K562 (cell line): ENCODE measurements around the gene CTIF. TPM values are rescaled to one million over a fixed set of nuclear protein-coding genes. Genes with fewer than 3 reads are reported as not detected.

Source experiments
- ATAC-seq: fragments of 200-7000 bp; cut with Tn5 transposase; 3 replicates; pipeline ENCODE4 v1.9.1; 2020; ENCODE audit warnings: moderate library complexity
- BruUV-seq: library from RNA; stranded (reverse); fragments of 400-500 nt; replicated peaks from 2 replicates; lab custom pipeline; 2021; lab: Mats Ljungman, UMichigan
- CTCF ChIA-PET: fragments of 300-600 bp; formaldehyde crosslinking; extraction: SDS; loops from one replicate; lab custom pipeline; 2021; ENCODE audit warnings: low intra/inter-chr PET ratio; lab: Yijun Ruan, JAX
- POLR2A ChIA-PET: fragments of 300-600, 350-650 bp; sonication (Branson Sonifier 250); formaldehyde crosslinking; extraction: SDS; loops from one replicate; lab custom pipeline; 2021; ENCODE audit warnings: antibody characterized with exemption, inconsistent platforms; lab: Yijun Ruan, JAX
- DNase-seq, 4 experiments: peaks; one replicate each; pipeline versions ENCODE4 v3.0.0 to v3.0.0-alpha.2; 2011 to 2018; ENCODE audit warnings: low spot score in 3 of 4, mixed read lengths in 3 of 4; ENCODE audit errors: extremely low read depth in 1 of 4
- FAIRE-seq: peaks from 2 replicates; lab custom pipeline; 2011; peaks lifted over from hg19 to GRCh38; lab: Jason Lieb, UNC
- H2AFZ ChIP-seq: 2 replicates; pipeline ENCODE4 v1.6.0; 2011; ENCODE audit warnings: low read depth, low read length, control low read depth, inconsistent platforms
- H3K27ac ChIP-seq: fragments of 200-600 bp; 3 replicates; pipeline ENCODE4 v1.8.0; 2011; ENCODE audit warnings: low read depth, mild to moderate bottlenecking, control low read depth, inconsistent platforms, low read length, moderate library complexity, mixed read lengths; ENCODE audit errors: extremely low read depth
- H3K27me3 ChIP-seq, 2 experiments: fragments of 300-600 bp in 1 of 2; 2 replicates in 1 of 2; 3 replicates in 1 of 2; pipeline versions ENCODE4 v1.6.0 to v1.8.0; 2011; ENCODE audit warnings: inconsistent platforms in 2 of 2, low read length in 2 of 2, mild to moderate bottlenecking in 1 of 2, mixed read lengths in 1 of 2, moderate library complexity in 1 of 2; ENCODE audit not compliant: control insufficient read depth in 2 of 2, insufficient read depth in 2 of 2
- H3K36me3 ChIP-seq: fragments of 300-600 bp; 3 replicates; pipeline ENCODE4 v1.8.0; 2011; ENCODE audit warnings: mild to moderate bottlenecking, low read length, inconsistent platforms; ENCODE audit not compliant: control insufficient read depth, insufficient read depth
- H3K4me1 ChIP-seq, 2 experiments: fragments of 200-600 bp in 1 of 2; replicated peaks in 1 of 2; 2 replicates in 1 of 2; 3 replicates in 1 of 2; pipeline versions ENCODE4 v1.5.1 to v1.8.0; 2011; ENCODE audit warnings: inconsistent platforms in 2 of 2, low read length in 2 of 2, mild to moderate bottlenecking in 1 of 2, mixed read lengths in 1 of 2, moderate library complexity in 1 of 2; ENCODE audit not compliant: control insufficient read depth in 2 of 2, insufficient read depth in 2 of 2
- H3K4me2 ChIP-seq: 2 replicates; pipeline ENCODE4 v1.6.1; 2011; ENCODE audit warnings: low read length, control low read depth, inconsistent platforms, mixed read lengths; ENCODE audit not compliant: insufficient read depth
- H3K4me3 ChIP-seq: fragments of 200-600 bp; sonication (generic), shearing (Covaris generic); 2 replicates; pipeline ENCODE4 v1.5.1; 2016; ENCODE audit warnings: control low read depth, inconsistent platforms
- H3K79me2 ChIP-seq: fragments of 200-600 bp; 3 replicates; pipeline ENCODE4 v1.8.0; 2011; ENCODE audit warnings: low read length, inconsistent platforms; ENCODE audit not compliant: control insufficient read depth, insufficient read depth
- H3K9ac ChIP-seq, 2 experiments: 2 replicates each; pipeline versions ENCODE4 v1.6.0 to v1.6.1; 2011; ENCODE audit warnings: low read depth in 2 of 2, low read length in 2 of 2, control low read depth in 1 of 2, inconsistent platforms in 1 of 2, mild to moderate bottlenecking in 1 of 2, mixed read lengths in 1 of 2; ENCODE audit not compliant: insufficient read depth in 1 of 2
- H3K9me1 ChIP-seq: one replicate; pipeline ENCODE4 v1.6.0; 2011; ENCODE audit warnings: inconsistent platforms, mild to moderate bottlenecking, low read length, moderate library complexity; ENCODE audit not compliant: control insufficient read depth, insufficient read depth
- H3K9me3 ChIP-seq: replicated peaks from 2 replicates; pipeline ENCODE4 v1.5.1; 2011; ENCODE audit warnings: low read depth, low read length, inconsistent platforms; ENCODE audit not compliant: control insufficient read depth, insufficient read depth
- H4K20me1 ChIP-seq: replicated peaks from 2 replicates; pipeline ENCODE4 v1.6.1; 2011; ENCODE audit warnings: low read length, inconsistent platforms, mixed read lengths; ENCODE audit not compliant: control insufficient read depth, insufficient read depth
- CREB1 ChIP-seq, 2 experiments: sonication (generic) in 1 of 2; formaldehyde crosslinking in 1 of 2; IDR thresholded peaks; 2 replicates each; pipeline versions ENCODE4 v1.6.1 to v1.8.0; 2012 to 2022; ENCODE audit warnings: inconsistent platforms in 1 of 2, mild to moderate bottlenecking in 1 of 2, missing genetic modification reagents in 1 of 2, moderate library complexity in 1 of 2
- HDAC8 ChIP-seq: fragments of 450-650 bp; IDR thresholded peaks from 2 replicates; pipeline ENCODE4 v1.6.1; 2016; ENCODE audit warnings: mild to moderate bottlenecking, missing genetic modification characterization, moderate library complexity, missing compliant biosample characterization
- HMBOX1 ChIP-seq: sonication (generic); IDR thresholded peaks from 2 replicates; pipeline ENCODE4 v1.6.1; 2016
- JUNB ChIP-seq: fragments of 450-650 bp; formaldehyde crosslinking; conservative IDR thresholded peaks from 2 replicates; pipeline ENCODE4 v1.4.0; 2020; ENCODE audit warnings: mild to moderate bottlenecking
- KLF13 ChIP-seq: fragments of 450-650 bp; IDR thresholded peaks from 2 replicates; pipeline ENCODE4 v1.6.1; 2016; ENCODE audit warnings: missing genetic modification characterization, low read depth, mild to moderate bottlenecking, missing compliant biosample characterization, moderate library complexity, borderline replicate concordance
- KLF16 ChIP-seq: IDR thresholded peaks from 2 replicates; pipeline ENCODE4 v1.6.1; 2016; ENCODE audit warnings: antibody characterized with exemption
- LCOR ChIP-seq: sonication (generic); formaldehyde crosslinking; IDR thresholded peaks from 2 replicates; pipeline ENCODE4 v1.8.0; 2022; ENCODE audit warnings: mild to moderate bottlenecking, missing genetic modification reagents
- NFRKB ChIP-seq: fragments of 450-650 bp; IDR thresholded peaks from 2 replicates; pipeline ENCODE4 v1.6.1; 2016; ENCODE audit warnings: low read depth
- PATZ1 ChIP-seq: fragments of 250-450 bp; sonication (Bioruptor Pico); IDR thresholded peaks from 2 replicates; pipeline ENCODE4 v1.5.0; 2020; ENCODE audit warnings: mild to moderate bottlenecking, borderline replicate concordance
- POLR2G ChIP-seq: fragments of 200-400 bp; formaldehyde crosslinking; IDR thresholded peaks from 2 replicates; pipeline ENCODE4 v1.6.1; 2017; ENCODE audit warnings: low read depth, mild to moderate bottlenecking, antibody characterized with exemption, low read length, moderate library complexity
- PPARD ChIP-seq: fragments of 250-450 bp; sonication (Bioruptor Pico); IDR thresholded peaks from 2 replicates; pipeline ENCODE4 v1.8.0; 2022; ENCODE audit warnings: inconsistent platforms, mild to moderate bottlenecking, moderate library complexity
- RBM22 ChIP-seq: fragments of 200-400 bp; formaldehyde crosslinking; IDR thresholded peaks from 2 replicates; pipeline ENCODE4 v1.6.1; 2018; ENCODE audit warnings: low read length, low read depth; ENCODE audit not compliant: poor library complexity, severe bottlenecking
- RFX7 ChIP-seq: fragments of 250-450 bp; sonication (Bioruptor Pico); IDR thresholded peaks from 2 replicates; pipeline ENCODE4 v1.5.1; 2021; ENCODE audit warnings: mild to moderate bottlenecking
- RHOXF2B ChIP-seq: fragments of 250-450 bp; sonication (Bioruptor Pico); conservative IDR thresholded peaks from 2 replicates; pipeline ENCODE4 v1.5.1; 2021
- SMAD3 ChIP-seq: fragments of 450-650 bp; formaldehyde crosslinking; conservative IDR thresholded peaks from 2 replicates; pipeline ENCODE4 v1.4.0; 2020; ENCODE audit warnings: mild to moderate bottlenecking
- SNAPC5 ChIP-seq: fragments of 250-450 bp; sonication (Bioruptor Pico); IDR thresholded peaks from 2 replicates; pipeline ENCODE4 v1.8.0; 2021; ENCODE audit warnings: moderate library complexity, mild to moderate bottlenecking, inconsistent platforms
- TEAD4 ChIP-seq, 2 experiments: sonication (generic) in 1 of 2; formaldehyde crosslinking in 1 of 2; IDR thresholded peaks; 2 replicates each; pipeline versions ENCODE4 v1.6.1 to v1.8.0; 2012 to 2022; ENCODE audit warnings: borderline replicate concordance in 1 of 2, inconsistent platforms in 1 of 2, low read length in 1 of 2, mild to moderate bottlenecking in 1 of 2, missing genetic modification reagents in 1 of 2
- ZNF197 ChIP-seq: fragments of 200-800 bp; sonication (Bioruptor generic); IDR thresholded peaks from 2 replicates; pipeline ENCODE4 v1.6.1; 2016; ENCODE audit warnings: low read depth, missing genetic modification characterization, missing compliant biosample characterization
- ZNF263 ChIP-seq: sonication (generic); formaldehyde crosslinking; IDR thresholded peaks from 2 replicates; pipeline ENCODE4 v1.8.0; 2022; ENCODE audit warnings: mild to moderate bottlenecking, missing genetic modification reagents, borderline replicate concordance
- WGBS: fragments of 100-300 bp; shearing (Covaris generic); methylation state at CpG from one replicate; pipeline ENCODE4 v1.1.6; 2016; ENCODE audit warnings: low coverage, mixed read lengths; ENCODE audit not compliant: insufficient coverage; ENCODE audit errors: missing lambda C conversion rate; 5-methylcytosine and 5-hydroxymethylcytosine counted together
- in situ Hi-C: fragments of 300-500 bp; cut with MboI; formaldehyde crosslinking; loops from 4 replicates; pipeline ENCODE4 v1.15.0; 2018; ENCODE audit warnings: inconsistent platforms, mixed read lengths
- intact Hi-C: fragments of 100-400 bp; cut with micrococcal nuclease; formaldehyde crosslinking; loops from 2 replicates; pipeline ENCODE4 v1.14.2; 2022
- polyA plus RNA-seq, 8 experiments: library from polyadenylated mRNA; depleted of rRNA in 4 of 8; stranded (reverse) in 5 of 8; unstranded in 3 of 8; fragments of >200 nt; fragmentation: Nextera tagmentation in 2 of 8; fragmentation: Illumina TruSeq in 1 of 8; extraction: Ambion mirVana in 2 of 8; extraction: Trizol in 1 of 8; gene quantifications; 2 replicates each; pipeline versions ENCODE4 v1.2.1 to v1.2.3, GENCODE V29; 2011 to 2014; ENCODE audit warnings: inconsistent platforms in 1 of 8, missing spikeins in 1 of 8
- total RNA-seq, 7 experiments: library from RNA; depleted of rRNA in 6 of 7; stranded (reverse); fragments of >200 nt in 6 of 7; fragmentation: Illumina TruSeq in 2 of 7; extraction: Trizol in 2 of 7; gene quantifications; 2 replicates each; pipeline versions ENCODE4 v1.2.1 to v1.2.3, GENCODE V29; 2011 to 2021; ENCODE audit warnings: low replicate concordance in 1 of 7

Gene CTIF
- total and polyA plus RNA-seq, 9 of the 15 experiments (the other 6 are each of a cell fraction or from before 2014, with no cell fraction given) = 0.17 to 11.5 (median 2.2) TPM

GRCh38 chr18:48657447-48658120 lies 118.8 kb downstream of the CTIF start:
- Histone ChIP-seq H3K27me3 (no peaks in the 10 kb centered on the region), H3K27ac (no peak overlapping the region), H4K20me1 (0 out of 2 replicates have a peak, but pooled peaks cover 3% of the 10 kb centered on the region), H3K4me2 (no peak overlapping the region), H3K79me2 (no peaks in the 10 kb centered on the region), H3K9me1 (no peaks in the 10 kb centered on the region), H3K4me3 (no peak overlapping the region), H3K9ac (no peak overlapping the region), H3K36me3 (no peaks in the 10 kb centered on the region), H3K4me1 (peaks cover 0 to 4% of the 10 kb centered on the region in 2 experiments; a peak in 2 of 5 replicates), H3K9me3 (no peaks in the 10 kb centered on the region), H2AFZ (no peak overlapping the region)
- no TSS peak for BruUV-seq
- DNase-seq (no peak), ATAC-seq (no peak), FAIRE-seq (no peak)
- in situ Hi-C loops = no loop called here
- 14% methylated on average over 6 of the region's 9 CpGs for WGBS
- POLR2A ChIA-PET = no interaction called here
- intact Hi-C loops = no loop called here
- CTCF ChIA-PET = no interaction called here
- TF ChIP-seq PPARD (CRISPR knock-in tag) = no peak
- TF ChIP-seq LCOR = no peak
- TF ChIP-seq HDAC8 (tag) = no peak
- no peak for TF ChIP-seq HMBOX1
- no peak for TF ChIP-seq KLF13 (tag)
- no peak for TF ChIP-seq SMAD3 (CRISPR knock-in tag)
- no peak for TF ChIP-seq TEAD4 (IDR thresholded peaks at IDR 0.05; ENCODE audit: low read length)
- TF ChIP-seq TEAD4 (CRISPR knock-in tag; IDR thresholded peaks at IDR 0.05; ENCODE audit: borderline replicate concordance) = no peak
- TF ChIP-seq NFRKB = no peak
- TF ChIP-seq RBM22 = no peak
- TF ChIP-seq JUNB = no peak
- TF ChIP-seq CREB1 (IDR thresholded peaks at IDR 0.05) = no peak
- TF ChIP-seq CREB1 (CRISPR knock-in tag; IDR thresholded peaks at IDR 0.05) = no peak
- TF ChIP-seq PATZ1 (CRISPR knock-in tag) = no peak
- TF ChIP-seq RHOXF2B (CRISPR knock-in tag) = no peak
- TF ChIP-seq KLF16 = no peak
- TF ChIP-seq RFX7 (CRISPR knock-in tag) = no peak
- no peak for TF ChIP-seq ZNF197
- no peak for TF ChIP-seq POLR2G
- no peak for TF ChIP-seq ZNF263 (CRISPR knock-in tag)
- TF ChIP-seq SNAPC5 (CRISPR knock-in tag) = no peak
